AML-193 (cell line): ENCODE measurements around the gene MYCBPAP.

Experiments used
- DNase-seq, 2 experiments: peaks; one replicate each; lab custom pipeline; 2025; lab: John Stamatoyannopoulos, UW

The MYCBPAP gene

DNA sequence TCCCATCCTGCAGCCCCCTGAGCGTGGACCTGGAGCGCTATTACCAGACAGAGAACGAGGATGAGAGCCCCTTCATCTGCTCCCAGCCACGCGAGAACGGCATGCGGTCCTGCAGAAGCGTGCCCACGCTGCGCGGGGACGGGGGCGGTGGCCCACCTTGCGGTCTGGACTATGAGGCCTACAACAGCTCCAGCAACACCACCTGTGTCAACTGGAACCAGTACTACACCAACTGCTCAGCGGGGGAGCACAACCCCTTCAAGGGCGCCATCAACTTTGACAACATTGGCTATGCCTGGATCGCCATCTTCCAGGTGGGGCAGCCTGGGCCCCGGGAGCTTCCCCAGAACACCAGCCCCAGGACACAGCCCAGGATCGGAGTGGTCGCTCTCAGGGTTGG is 64.3 kb downstream of the MYCBPAP start:
- no peak for DNase-seq

DNA sequence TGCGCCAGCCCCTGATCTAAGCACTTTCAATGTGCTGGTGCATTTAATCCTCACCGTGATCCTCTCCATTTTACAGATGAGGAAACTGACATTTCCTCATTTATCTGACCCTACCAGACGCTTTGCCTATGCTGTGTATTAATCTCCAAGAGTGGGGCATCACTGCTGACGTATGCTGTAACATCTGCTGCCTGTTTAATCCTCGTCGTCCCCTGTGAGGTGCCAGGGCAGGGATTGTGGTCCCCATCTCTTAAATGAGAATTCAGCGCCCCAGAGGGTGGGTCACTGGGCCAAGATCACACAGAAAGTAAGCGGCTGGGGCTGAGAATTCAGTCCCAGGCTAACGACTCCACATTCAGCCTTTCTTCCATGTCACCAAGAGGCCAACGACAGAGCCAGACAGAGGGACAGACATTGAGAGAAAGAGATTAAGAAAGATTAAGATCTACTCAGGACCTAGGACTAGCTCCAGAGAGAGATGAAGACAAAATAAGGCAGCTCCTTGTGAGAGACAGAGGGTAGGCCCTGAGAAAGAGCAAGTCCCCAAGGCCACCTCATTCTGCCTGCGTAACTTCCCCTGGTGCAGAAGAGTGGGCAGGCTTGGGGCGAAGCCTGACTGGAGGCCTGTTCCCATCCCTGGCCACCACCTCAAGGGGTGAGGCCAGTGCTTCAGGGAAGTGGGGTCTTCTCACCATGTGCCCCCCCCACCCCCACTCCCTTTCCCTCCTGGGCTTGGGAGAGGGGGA is 65.8 kb downstream of the MYCBPAP start:
- DNase-seq = no peak

DNA sequence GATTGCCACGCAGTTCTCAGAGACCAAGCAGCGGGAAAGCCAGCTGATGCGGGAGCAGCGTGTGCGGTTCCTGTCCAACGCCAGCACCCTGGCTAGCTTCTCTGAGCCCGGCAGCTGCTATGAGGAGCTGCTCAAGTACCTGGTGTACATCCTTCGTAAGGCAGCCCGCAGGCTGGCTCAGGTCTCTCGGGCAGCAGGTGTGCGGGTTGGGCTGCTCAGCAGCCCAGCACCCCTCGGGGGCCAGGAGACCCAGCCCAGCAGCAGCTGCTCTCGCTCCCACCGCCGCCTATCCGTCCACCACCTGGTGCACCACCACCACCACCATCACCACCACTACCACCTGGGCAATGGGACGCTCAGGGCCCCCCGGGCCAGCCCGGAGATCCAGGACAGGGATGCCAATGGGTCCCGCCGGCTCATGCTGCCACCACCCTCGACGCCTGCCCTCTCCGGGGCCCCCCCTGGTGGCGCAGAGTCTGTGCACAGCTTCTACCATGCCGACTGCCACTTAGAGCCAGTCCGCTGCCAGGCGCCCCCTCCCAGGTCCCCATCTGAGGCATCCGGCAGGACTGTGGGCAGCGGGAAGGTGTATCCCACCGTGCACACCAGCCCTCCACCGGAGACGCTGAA is 67.5 kb downstream of the MYCBPAP start:
- no peak for DNase-seq

DNA sequence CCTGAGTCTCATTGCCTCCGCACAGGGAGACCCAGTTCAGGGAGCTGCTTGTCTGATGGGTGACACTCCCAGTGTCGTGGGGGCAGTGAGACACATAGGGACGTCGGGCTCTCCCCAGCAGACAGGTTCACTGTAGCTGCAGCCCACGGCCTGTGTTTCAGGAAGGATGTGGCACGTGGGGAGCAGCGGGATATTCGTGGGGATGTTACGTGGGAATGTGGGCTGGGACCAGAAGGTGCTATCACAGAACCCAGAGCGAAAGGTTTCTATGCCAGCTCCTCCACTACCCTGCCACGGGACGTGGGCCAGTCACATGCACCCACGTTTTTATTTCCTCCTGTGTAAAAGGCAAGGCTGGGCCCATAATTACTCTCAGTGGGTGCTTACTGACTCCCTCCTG is 68.6 kb downstream of the MYCBPAP start:
- no peak for DNase-seq

DNA sequence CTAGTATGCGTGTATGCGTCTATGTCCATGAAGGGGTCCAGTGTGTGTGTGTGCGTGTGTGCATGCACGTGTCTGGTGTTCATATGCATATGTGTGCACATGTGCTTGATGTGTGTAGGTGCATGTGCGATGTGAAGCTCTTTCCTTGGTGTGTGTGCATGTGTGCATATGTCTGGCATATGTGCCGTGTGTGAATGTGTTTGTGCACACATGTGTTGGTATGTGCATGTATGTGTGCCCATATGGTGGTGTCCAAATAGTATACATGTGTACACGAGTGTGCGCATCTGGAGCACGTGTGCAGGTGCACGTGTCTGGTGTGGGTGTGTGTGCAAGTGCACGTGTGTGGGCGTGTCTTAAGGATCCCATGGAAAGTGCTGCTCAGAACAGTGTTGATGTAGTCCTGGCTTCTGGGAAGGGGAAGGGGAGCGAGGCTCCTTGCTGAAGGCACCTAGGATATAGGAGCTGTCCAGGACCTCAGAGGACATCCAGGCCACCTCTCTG is 69.3 kb downstream of the MYCBPAP start:
- no peak for DNase-seq

DNA sequence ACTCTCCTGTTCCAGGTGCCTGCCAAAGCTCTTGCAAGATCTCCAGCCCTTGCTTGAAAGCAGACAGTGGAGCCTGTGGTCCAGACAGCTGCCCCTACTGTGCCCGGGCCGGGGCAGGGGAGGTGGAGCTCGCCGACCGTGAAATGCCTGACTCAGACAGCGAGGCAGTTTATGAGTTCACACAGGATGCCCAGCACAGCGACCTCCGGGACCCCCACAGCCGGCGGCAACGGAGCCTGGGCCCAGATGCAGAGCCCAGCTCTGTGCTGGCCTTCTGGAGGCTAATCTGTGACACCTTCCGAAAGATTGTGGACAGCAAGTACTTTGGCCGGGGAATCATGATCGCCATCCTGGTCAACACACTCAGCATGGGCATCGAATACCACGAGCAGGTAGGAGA is 69.9 kb downstream of the MYCBPAP start:
- DNase-seq = no peak

DNA sequence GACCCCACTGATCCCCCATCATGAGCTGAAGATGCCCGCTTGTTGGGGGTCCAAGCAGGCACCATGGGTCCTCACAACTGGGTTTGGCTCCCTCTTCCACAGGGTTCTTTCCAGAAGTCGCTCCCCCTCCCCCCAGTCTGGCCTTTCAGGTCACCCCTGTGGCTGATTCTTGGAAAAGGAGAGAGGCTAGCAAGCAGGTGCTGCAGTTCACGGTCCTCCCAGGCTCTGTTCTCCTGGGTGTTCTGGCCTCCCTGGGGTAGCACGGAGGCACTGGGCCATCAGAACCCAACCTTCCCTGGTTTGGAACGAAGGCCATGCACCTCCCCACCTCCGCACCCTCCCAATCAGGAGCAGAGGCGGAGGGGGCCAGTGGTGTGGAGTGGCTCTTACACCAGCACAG is 71.2 kb downstream of the MYCBPAP start:
- no peak for DNase-seq

DNA sequence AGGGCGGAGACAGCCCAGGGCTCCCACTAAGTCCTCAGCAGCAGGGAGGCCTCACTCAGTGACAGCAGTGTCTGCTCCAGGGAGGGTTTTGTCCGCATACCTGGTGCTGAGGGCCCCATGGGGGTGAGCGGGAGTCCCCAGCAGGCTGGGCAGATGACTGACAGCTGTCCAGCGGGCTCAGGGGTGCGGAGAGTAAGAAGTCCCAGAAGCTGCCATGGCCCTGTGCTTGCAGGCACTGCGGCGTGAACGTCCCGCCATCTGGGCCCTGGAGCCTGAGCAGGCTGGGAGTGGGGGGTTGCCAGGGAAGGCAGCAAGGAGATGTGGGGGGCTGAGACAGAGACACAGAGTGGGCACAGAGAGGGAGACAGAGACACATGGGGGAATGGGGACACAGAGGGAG is 72.4 kb downstream of the MYCBPAP start:
- DNase-seq = no peak
